Uterine smooth muscle cell (primary cell): ENCODE data around the gene CYB561D2. TPM values are rescaled to one million over a fixed set of nuclear protein-coding genes. Genes with fewer than 3 reads are reported as not detected.

Experiments used
- total RNA-seq: library from RNA; depleted of rRNA; stranded (reverse); fragments of >200 nt; gene quantifications from 2 replicates; pipeline ENCODE4 v1.2.3, GENCODE V29; 2014

The CYB561D2 gene
- 31.2 and 39.6 TPM in 2 replicates for total RNA-seq

GRCh38 chr3:50350527-50351322 is at the start of gene CYB561D2, which contains the start of gene NPRL2:
CYB561D2 (plus strand) TSS chr3:50350862; CDS start chr3:50351434, 572 bp downstream.
NPRL2 (minus strand) TSS chr3:50350775; CDS start chr3:50350652, 123 bp downstream.

DNA sequence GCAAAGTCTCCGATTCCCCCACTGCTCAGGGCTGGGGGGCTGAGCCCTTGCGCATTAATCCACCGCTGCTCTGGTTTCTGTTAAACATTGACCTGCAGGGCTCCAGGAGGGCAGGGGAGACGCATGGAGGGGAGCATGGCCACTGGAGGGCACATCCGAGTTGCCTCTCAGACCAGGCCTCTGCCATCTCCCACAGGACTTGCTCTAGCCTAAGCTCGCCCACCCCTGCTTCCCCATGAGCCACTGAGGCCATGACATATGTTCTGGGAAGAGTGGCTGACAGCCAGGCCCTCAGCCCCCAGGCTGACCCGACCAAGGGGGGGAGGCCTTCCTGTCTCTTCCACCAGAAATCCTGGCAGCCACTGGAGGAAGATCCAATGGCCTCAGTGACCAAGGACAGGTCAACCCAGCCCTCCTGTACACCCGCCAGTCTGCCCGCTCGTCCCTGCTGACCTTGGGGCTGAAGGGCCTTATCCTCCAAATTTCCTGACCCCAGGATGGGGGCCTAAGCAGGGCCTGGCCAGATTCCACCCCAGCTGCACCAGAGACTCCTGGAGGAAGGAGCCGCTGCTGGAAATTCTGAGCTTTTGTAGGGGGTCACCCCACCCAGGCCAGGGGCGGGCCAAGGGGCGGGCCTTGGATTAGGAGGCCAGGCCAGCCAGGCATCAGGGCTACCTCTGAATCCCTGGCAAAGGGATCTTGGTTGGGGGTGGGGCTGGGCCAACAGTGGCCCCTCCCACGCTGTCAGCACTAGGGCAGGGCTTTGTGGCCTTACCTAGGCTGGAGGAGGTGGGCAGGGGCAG is 47.4 kb upstream of the CYB561D2 start, which contains the start of gene HYAL1:
Gene HYAL1 (minus strand): TSS at position 562 of the 803 bp plus-strand sequence. CDS start 618 bp downstream, outside the sequence.

DNA sequence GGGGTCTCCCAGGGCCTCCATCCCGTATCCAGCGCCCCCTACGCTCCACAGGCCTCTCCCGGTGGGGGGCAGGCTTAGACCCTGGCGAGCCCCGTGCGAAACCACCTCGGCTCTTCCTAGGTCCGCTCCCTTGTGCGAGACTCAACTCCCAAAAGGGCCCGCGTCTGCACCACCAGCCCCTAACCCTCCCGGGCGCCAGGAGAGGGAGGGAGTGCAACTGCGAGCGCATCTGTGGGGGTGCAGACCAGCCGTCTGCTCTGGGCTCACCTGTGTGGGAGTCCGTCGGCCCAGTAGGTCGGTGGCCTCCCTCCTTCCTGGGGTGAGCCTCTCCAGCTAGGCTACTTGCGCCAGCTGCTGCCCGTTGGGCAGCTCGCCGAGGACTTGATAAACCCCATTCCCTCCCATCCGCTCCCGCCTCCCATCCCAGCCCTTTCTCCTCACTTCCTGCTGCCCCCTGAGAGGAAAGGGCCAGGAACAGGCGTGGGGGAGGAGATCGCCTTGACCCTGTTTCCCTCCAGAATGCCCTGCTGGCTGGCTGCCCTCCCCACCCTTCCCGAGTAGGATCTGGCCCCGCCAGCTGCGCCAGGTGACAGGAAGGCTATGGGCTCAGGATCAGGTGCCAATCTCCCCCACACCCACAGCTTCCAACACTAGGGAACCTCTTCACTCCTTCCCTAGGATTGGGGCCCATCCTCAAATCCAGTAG is 28.1 kb upstream of the CYB561D2 start, which contains the start of gene HYAL2:
Gene HYAL2 (minus strand): TSS at position 360 of the 706 bp plus-strand sequence. CDS start 2,256 bp downstream, outside the sequence.

DNA sequence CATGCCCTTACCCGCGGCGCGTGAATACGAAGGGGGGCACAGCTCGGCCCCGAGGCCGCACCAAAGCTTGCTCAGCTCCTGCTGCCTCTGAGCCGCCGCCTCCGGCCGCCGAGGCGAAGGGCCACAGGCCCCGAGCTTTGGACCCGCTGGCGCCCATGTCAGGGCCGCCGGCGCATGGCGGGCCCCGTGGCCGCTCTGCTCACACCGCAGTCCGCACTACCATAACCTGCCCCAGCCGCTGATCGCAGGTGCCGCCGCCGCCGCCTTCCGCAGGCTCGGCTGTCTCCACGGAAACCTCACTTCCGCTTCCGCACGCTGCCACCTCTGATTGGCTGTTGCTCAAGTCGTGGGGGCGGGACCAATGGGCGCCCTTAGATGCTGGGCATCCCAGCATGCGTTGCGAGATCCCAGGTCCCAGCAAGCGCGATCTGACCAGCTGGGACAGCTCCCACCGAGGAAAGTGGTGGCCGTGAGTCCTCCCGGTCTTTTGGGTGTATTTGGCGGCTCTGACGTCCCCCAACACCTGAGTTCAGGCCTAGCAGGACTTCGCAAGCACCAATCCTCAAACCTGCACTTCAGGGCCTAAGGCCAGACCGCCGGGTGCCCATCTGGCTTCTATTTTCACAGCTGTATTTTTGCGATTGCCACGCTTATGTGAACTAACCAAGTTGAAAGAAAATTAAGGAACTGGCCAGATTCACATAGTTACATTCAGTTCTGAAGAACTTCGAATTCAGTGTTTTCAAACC is 22.5 kb upstream of the CYB561D2 start, which contains the start of gene TUSC2:
Gene TUSC2 (minus strand): TSS at position 281 of the 749 bp plus-strand sequence. CDS start 124 bp downstream, at position 157.

GRCh38 chr3:50340448-50341329 is 10.0 kb upstream of the CYB561D2 start, which contains the start of gene RASSF1:
RASSF1 (minus strand) TSS chr3:50340836; CDS start chr3:50340805, 31 bp downstream.

DNA sequence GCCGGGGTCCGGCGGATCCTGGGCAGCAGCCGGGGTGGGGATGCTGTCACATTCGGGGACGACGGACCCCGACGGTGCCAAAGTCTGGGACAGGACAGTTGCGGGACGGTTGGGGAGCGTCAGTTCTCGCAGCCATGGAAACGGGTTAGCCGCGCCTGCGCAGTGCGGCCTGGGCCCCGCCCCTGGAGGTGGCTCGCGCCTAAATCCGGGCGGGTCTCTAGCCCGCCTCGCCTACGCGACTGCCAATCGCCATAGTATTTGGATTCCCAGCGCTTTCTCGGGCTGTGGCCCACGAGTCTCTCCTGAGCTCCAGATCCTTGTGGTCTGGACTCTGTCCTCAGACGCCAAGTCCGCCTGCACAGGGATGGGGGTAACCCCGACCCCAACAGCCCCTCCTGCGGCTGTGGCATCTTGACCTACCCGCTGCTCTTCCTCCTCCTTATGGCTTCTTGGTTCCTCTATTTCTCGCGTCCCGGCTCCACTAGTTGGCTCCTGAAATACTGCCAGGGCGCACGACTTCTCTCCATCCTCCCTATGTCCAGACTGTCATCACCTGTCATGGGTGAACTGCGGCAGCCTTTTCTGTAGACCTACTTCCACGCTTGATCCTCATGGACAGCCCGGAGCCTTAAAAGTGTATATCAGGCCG is 5.0 kb upstream of the CYB561D2 start, which contains the start of gene ZMYND10:
Gene ZMYND10 (minus strand): TSS at position 147 of the 649 bp plus-strand sequence. CDS start 153 bp downstream, outside the sequence.

DNA sequence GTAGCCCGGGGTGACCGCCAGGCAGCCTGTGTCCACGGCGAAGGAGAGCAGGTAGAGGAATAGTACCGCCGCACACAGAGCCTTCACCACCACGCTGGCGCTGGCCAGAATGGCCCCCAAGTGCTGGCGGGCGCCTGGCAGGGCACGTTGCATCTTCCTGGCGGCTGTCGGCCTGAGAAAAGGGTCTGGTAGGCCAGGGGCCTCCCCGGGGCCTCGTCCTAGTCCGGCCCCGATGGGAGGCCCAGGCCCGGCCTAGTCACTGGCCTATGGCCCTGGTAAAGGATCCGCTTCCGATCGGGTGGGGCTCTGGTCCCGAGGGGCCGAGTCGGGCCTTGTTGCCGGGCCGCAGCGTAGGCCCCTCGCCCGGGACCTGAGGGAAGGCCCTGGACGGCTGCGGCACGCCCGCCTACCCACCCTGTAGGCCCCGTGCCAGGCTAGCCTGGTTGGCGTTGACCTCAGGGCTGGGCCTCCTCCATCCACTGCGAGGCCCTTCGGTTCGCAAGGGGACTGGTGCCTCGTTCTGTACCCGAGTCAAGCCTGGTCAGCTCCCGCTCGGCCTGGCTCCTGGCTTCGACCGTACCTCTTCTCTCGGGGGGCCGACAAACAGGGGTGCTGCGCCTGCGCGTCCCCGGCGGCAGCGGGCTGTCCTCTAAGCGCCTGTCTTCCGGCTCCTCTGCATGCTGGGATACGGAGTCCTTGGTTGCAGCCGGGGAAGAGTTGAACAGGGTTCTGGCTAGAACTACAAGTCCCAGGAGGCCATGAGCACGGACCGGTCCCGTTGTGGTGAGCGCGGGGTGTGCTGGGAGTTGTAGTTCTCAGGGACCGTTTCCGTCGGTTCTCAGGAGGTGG is 8.5 kb downstream of the CYB561D2 start, which contains the start of gene TMEM115:
Gene TMEM115 (minus strand): TSS at position 611 of the 849 bp plus-strand sequence. CDS start 458 bp downstream, at position 153.

Other genes starting within 250 kb of the CYB561D2 start
- gene SEMA3F, start 195.5 kb upstream of the CYB561D2 start, total RNA-seq: 0.25 and 0.55 TPM in 2 replicates
- not detected in 2 replicates for gene GNAT1, start 159.3 kb upstream of the CYB561D2 start, total RNA-seq
- not detected in 2 replicates for gene SLC38A3, start 145.6 kb upstream of the CYB561D2 start, total RNA-seq
- gene GNAI2, start 114.7 kb upstream of the CYB561D2 start, total RNA-seq: 226 and 259 TPM in 2 replicates
- 6.8 and 29.5 TPM in 2 replicates for gene SEMA3B, start 81.7 kb upstream of the CYB561D2 start, total RNA-seq
- gene LSMEM2, start 71.8 kb upstream of the CYB561D2 start, total RNA-seq: not detected in 2 replicates
- 69.5 and 109 TPM in 2 replicates for gene IFRD2, start 58.4 kb upstream of the CYB561D2 start, total RNA-seq
- gene HYAL3, start 51.5 kb upstream of the CYB561D2 start, total RNA-seq: 3.0 and 3.2 TPM in 2 replicates
- 3.4 and 4.6 TPM in 2 replicates for gene NAA80, start 51.5 kb upstream of the CYB561D2 start, total RNA-seq
- 0.50 and 0.66 TPM in 2 replicates for gene HYAL1, start 47.3 kb upstream of the CYB561D2 start, total RNA-seq
- gene HYAL2, start 28.1 kb upstream of the CYB561D2 start, total RNA-seq: 65.6 and 66.0 TPM in 2 replicates
- gene TUSC2, start 22.6 kb upstream of the CYB561D2 start, total RNA-seq: 17.0 and 17.6 TPM in 2 replicates
- gene RASSF1, start 10.0 kb upstream of the CYB561D2 start, total RNA-seq: 36.9 and 42.8 TPM in 2 replicates
- 1.2 and 2.3 TPM in 2 replicates for gene ZMYND10, start 5.1 kb upstream of the CYB561D2 start, total RNA-seq
- gene NPRL2, start 87 bp upstream of the CYB561D2 start, total RNA-seq: 23.8 and 27.6 TPM in 2 replicates
- gene TMEM115, start 8.7 kb downstream of the CYB561D2 start, total RNA-seq: 38.7 and 44.0 TPM in 2 replicates
- gene CACNA2D2, start 152.8 kb downstream of the CYB561D2 start, total RNA-seq: under 0.01 TPM in 2 replicates
- 12.9 and 20.2 TPM in 2 replicates for gene C3orf18, start 216.9 kb downstream of the CYB561D2 start, total RNA-seq
- gene HEMK1, start 218.7 kb downstream of the CYB561D2 start, total RNA-seq: 24.0 and 30.0 TPM in 2 replicates